PFSK-1 (cell line): Measurements from ENCODE around the gene UBA52.

Source experiments
- POLR2AphosphoS5 ChIP-seq: IDR thresholded peaks from 2 replicates; pipeline ENCODE4 v1.6.1; 2012; ENCODE audit warnings: low read depth, mild to moderate bottlenecking, control low read depth, low read length, moderate library complexity
- TF ChIP-seq, protein P1 (sequence below), 2 experiments: IDR thresholded peaks; 2 replicates each; pipeline versions ENCODE4 v1.6.1 to v1.8.0; 2011 to 2012; ENCODE audit warnings: low read depth in 2 of 2, low read length in 2 of 2, control low read depth in 1 of 2, inconsistent platforms in 1 of 2, mild to moderate bottlenecking in 1 of 2, moderate library complexity in 1 of 2; ENCODE audit not compliant: insufficient read depth in 1 of 2

DNA sequence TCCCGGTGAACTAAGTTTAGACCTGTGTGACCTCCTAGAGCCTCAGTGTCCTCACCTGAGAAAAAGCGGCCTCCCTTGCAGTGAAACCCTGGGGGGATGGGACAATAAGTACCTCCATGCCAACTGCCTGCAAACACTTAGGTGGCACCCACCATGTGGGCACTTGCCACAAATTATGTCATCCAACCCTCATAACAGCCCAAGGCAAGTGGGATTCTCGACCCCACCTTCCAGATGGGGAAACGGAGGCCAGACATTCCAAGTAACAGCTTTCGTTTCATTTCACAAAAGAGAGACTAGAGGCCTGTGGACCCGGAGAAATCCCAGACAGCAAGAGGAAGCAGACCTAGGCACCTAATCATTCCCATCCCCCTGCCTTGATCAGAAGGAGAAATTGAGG is 23.8 kb downstream of the UBA52 start:
- TF ChIP-seq POLR2AphosphoS5 = no peak
- TF ChIP-seq, protein P1, sequence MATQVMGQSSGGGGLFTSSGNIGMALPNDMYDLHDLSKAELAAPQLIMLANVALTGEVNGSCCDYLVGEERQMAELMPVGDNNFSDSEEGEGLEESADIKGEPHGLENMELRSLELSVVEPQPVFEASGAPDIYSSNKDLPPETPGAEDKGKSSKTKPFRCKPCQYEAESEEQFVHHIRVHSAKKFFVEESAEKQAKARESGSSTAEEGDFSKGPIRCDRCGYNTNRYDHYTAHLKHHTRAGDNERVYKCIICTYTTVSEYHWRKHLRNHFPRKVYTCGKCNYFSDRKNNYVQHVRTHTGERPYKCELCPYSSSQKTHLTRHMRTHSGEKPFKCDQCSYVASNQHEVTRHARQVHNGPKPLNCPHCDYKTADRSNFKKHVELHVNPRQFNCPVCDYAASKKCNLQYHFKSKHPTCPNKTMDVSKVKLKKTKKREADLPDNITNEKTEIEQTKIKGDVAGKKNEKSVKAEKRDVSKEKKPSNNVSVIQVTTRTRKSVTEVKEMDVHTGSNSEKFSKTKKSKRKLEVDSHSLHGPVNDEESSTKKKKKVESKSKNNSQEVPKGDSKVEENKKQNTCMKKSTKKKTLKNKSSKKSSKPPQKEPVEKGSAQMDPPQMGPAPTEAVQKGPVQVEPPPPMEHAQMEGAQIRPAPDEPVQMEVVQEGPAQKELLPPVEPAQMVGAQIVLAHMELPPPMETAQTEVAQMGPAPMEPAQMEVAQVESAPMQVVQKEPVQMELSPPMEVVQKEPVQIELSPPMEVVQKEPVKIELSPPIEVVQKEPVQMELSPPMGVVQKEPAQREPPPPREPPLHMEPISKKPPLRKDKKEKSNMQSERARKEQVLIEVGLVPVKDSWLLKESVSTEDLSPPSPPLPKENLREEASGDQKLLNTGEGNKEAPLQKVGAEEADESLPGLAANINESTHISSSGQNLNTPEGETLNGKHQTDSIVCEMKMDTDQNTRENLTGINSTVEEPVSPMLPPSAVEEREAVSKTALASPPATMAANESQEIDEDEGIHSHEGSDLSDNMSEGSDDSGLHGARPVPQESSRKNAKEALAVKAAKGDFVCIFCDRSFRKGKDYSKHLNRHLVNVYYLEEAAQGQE (IDR thresholded peaks at IDR 0.05; ENCODE audit: insufficient read depth in 1 of 2, low read depth in 2 of 2, low read length in 2 of 2) = no peak
